Activated T-helper 1 cell treated with anti-CD3 and anti-CD28 coated beads, Interleukin-12 subunit alpha, Interleukin-12 subunit beta, Interleukin-2, Interleukin-4 antibody, amounts not matched to agents 30 ng/mL and 10 ng/mL and 1 ng/mL, durations not matched to agents 14 hours and 24 hours and 36 hours (primary cell): Measurements from ENCODE around the gene SAA4. TPM values are rescaled to one million over a fixed set of nuclear protein-coding genes. Genes with fewer than 3 reads are reported as not detected.
"Not testable (repeated sequence)": the region's sequence is repeated elsewhere in the genome, so short reads cannot be mapped to it uniquely, and the experiment has no call there.

ENCODE experiments used
- DNase-seq: peaks from one replicate; pipeline ENCODE4 v3.0.0; 2021; ENCODE audit warnings: low spot score
- H3K27ac Mint-ChIP-seq: one replicate; pipeline ENCODE4 v1.8.0; 2021; ENCODE audit warnings: mild to moderate bottlenecking, mixed read lengths
- H3K27me3 Mint-ChIP-seq: one replicate; pipeline ENCODE4 v1.8.0; 2022; ENCODE audit warnings: mild to moderate bottlenecking, moderate library complexity, mixed read lengths; ENCODE audit not compliant: insufficient read depth
- H3K36me3 Mint-ChIP-seq: one replicate; pipeline ENCODE4 v1.8.0; 2021; ENCODE audit warnings: low read depth, mixed read lengths
- H3K4me1 Mint-ChIP-seq: one replicate; pipeline ENCODE4 v1.8.0; 2021; ENCODE audit warnings: low read depth, mixed read lengths
- H3K4me3 Mint-ChIP-seq: one replicate; pipeline ENCODE4 v1.8.0; 2021; ENCODE audit warnings: mild to moderate bottlenecking, moderate library complexity, mixed read lengths
- H3K9me3 Mint-ChIP-seq: one replicate; pipeline ENCODE4 v1.8.0; 2021; ENCODE audit warnings: mixed read lengths
- intact Hi-C: fragments of 100-400 bp; cut with micrococcal nuclease; formaldehyde crosslinking; loops from one replicate; pipeline ENCODE4 v1.15.1; 2024
- total RNA-seq: library from RNA; stranded (reverse); gene quantifications from 2 replicates; pipeline ENCODE4 v1.2.3, GENCODE V29; 2022

SAA4 gene
- total RNA-seq, 1 donor from 2014 or later = not detected

- H3K4me1 Mint-ChIP-seq, H3K27ac Mint-ChIP-seq, H3K4me3 Mint-ChIP-seq, H3K9me3 Mint-ChIP-seq, DNase-seq, intact Hi-C loops, H3K36me3 Mint-ChIP-seq: not testable (repeated sequence)
- H3K27me3 Mint-ChIP-seq = peaks cover 28% of the 10 kb centered on the region
Observed at GRCh38 chr11:18197738-18198137, 38.9 kb downstream of the SAA4 start.

GRCh38 chr11:18196532-18196931 is 40.1 kb downstream of the SAA4 start:
- Mint-ChIP-seq H3K4me1 (no peaks in the 10 kb centered on the region), H3K9me3 (no peaks in the 10 kb centered on the region), H3K4me3 (no peak overlapping the region), H3K36me3 (peaks cover 2% of the 10 kb centered on the region), H3K27ac (no peak overlapping the region), H3K27me3 (peaks cover 30% of the 10 kb centered on the region)
- intact Hi-C loops = no loop called here
- no peak for DNase-seq

- intact Hi-C loops = no loop called here
- Mint-ChIP-seq H3K9me3 (no peaks in the 10 kb centered on the region), H3K4me1 (no peaks in the 10 kb centered on the region), H3K4me3 (no peak overlapping the region), H3K27ac (no peak overlapping the region), H3K36me3 (no peaks in the 10 kb centered on the region), H3K27me3 (peaks cover 24% of the 10 kb centered on the region)
- DNase-seq = no peak
Observed at GRCh38 chr11:18193010-18193409, 43.6 kb downstream of the SAA4 start.

- Mint-ChIP-seq H3K36me3 (no peaks in the 10 kb centered on the region), H3K4me1 (no peaks in the 10 kb centered on the region), H3K9me3 (no peaks in the 10 kb centered on the region), H3K4me3 (no peak overlapping the region), H3K27ac (no peak overlapping the region), H3K27me3 (peaks cover 23% of the 10 kb centered on the region)
- intact Hi-C loops = no loop called here
- no peak for DNase-seq
Observed at GRCh38 chr11:18191376-18191775, 45.2 kb downstream of the SAA4 start.

GRCh38 chr11:18189476-18190245 is 46.9 kb downstream of the SAA4 start:
- H3K27ac Mint-ChIP-seq, DNase-seq, H3K4me3 Mint-ChIP-seq, H3K36me3 Mint-ChIP-seq, H3K9me3 Mint-ChIP-seq, intact Hi-C loops, H3K4me1 Mint-ChIP-seq: not testable (repeated sequence)
- peaks cover 19% of the 10 kb centered on the region for H3K27me3 Mint-ChIP-seq

- intact Hi-C loops = no loop called here
- H3K4me3 Mint-ChIP-seq = no peak overlapping the region
Observed at GRCh38 chr11:18188796-18189195, 47.8 kb downstream of the SAA4 start.

More at GRCh38 chr11:18188796-18189195, 47.8 kb downstream of the SAA4 start:
- Mint-ChIP-seq H3K9me3 (no peaks in the 10 kb centered on the region), H3K4me1 (no peaks in the 10 kb centered on the region), H3K27me3 (peaks cover 21% of the 10 kb centered on the region), H3K36me3 (no peaks in the 10 kb centered on the region), H3K27ac (no peak overlapping the region)
- no peak for DNase-seq

Other genes starting within 250 kb of the SAA4 start
- gene SERGEF, start 223.8 kb downstream of the SAA4 start, total RNA-seq = 24.5 and 32.8 TPM in 2 replicates
- 0.49 and 0.51 TPM in 2 replicates for gene TPH1, start 190.5 kb downstream of the SAA4 start, total RNA-seq
- gene SAAL1, start 130.7 kb downstream of the SAA4 start, total RNA-seq = 42.5 and 42.9 TPM in 2 replicates
- gene MRGPRX3, start 104.2 kb downstream of the SAA4 start, total RNA-seq = not detected in 2 replicates
- not detected in 2 replicates for gene MRGPRX4, start 64.0 kb downstream of the SAA4 start, total RNA-seq
- gene SAA2, start 11.9 kb upstream of the SAA4 start, total RNA-seq = not detected in 2 replicates
- not detected in 2 replicates for gene SAA1, start 29.5 kb upstream of the SAA4 start, total RNA-seq
- 19.9 and 21.4 TPM in 2 replicates for gene HPS5, start 85.3 kb upstream of the SAA4 start, total RNA-seq
- gene GTF2H1, start 85.8 kb upstream of the SAA4 start, total RNA-seq = 52.2 and 56.9 TPM in 2 replicates
- 1,448 and 1,455 TPM in 2 replicates for gene LDHA, start 157.8 kb upstream of the SAA4 start, total RNA-seq
- not detected in 2 replicates for gene LDHC, start 175.5 kb upstream of the SAA4 start, total RNA-seq
- not detected in 2 replicates for gene LDHAL6A, start 219.1 kb upstream of the SAA4 start, total RNA-seq